B cell (primary cell): ENCODE data around the gene WDR48. TPM values are rescaled to one million over a fixed set of nuclear protein-coding genes. Genes with fewer than 3 reads are reported as not detected.

ENCODE experiments used
- ATAC-seq: fragments of 200-7000 bp; cut with Tn5 transposase; one replicate; pipeline ENCODE4 v1.10.0; 2021; ENCODE audit warnings: low read depth, mild to moderate bottlenecking, moderate number of reproducible peaks, moderate library complexity
- CTCF ChIA-PET: fragments of 350-600 bp; sonication (Branson Sonifier 250); formaldehyde crosslinking; loops from one replicate; lab custom pipeline; 2021; ENCODE audit warnings: antibody characterized with exemption, inconsistent platforms; lab: Charles Lee
- POLR2A ChIA-PET: fragments of 350-600 bp; sonication (Branson Sonifier 250); formaldehyde crosslinking; loops from one replicate; lab custom pipeline; 2021; ENCODE audit warnings: antibody characterized with exemption; lab: Charles Lee
- DNase-seq: peaks from one replicate; pipeline ENCODE4 v3.0.0; 2013
- H2AFZ ChIP-seq: 2 replicates; pipeline ENCODE4 v1.6.1; 2012; ENCODE audit warnings: mild to moderate bottlenecking, low read depth, low read length; ENCODE audit not compliant: insufficient read depth, poor library complexity, severe bottlenecking
- H3K27ac ChIP-seq, 2 donors: 1 replicate in 1 of 2; 2 replicates in 1 of 2; pipeline ENCODE4 v1.5.1; 2012 to 2013; ENCODE audit warnings: low read length in 2 of 2, mild to moderate bottlenecking in 2 of 2, moderate library complexity in 1 of 2
- H3K27me3 ChIP-seq, 4 experiments: fragments of 200-600 bp in 1 of 4; sonication (generic) in 1 of 4; replicated peaks in 1 of 4; 1 replicate in 2 of 4; 2 replicates in 2 of 4; pipeline versions ENCODE4 v1.6.1 to v1.7.0; 2013 to 2016; ENCODE audit warnings: low read length in 3 of 4, mild to moderate bottlenecking in 2 of 4, mixed read lengths in 1 of 4, moderate library complexity in 1 of 4; ENCODE audit not compliant: insufficient read depth in 4 of 4, control insufficient read depth in 3 of 4; ENCODE audit errors: control extremely low read depth in 1 of 4
- H3K36me3 ChIP-seq, 2 experiments: replicated peaks in 1 of 2; 1 replicate in 1 of 2; 2 replicates in 1 of 2; pipeline versions ENCODE4 v1.6.1 to v1.7.1; 2013; ENCODE audit warnings: low read length in 1 of 2; ENCODE audit not compliant: insufficient read depth in 2 of 2, control insufficient read depth in 1 of 2; ENCODE audit errors: control extremely low read depth in 1 of 2, extremely low read depth in 1 of 2
- H3K4me1 ChIP-seq, 2 donors: fragments of 200-600 bp in 1 of 2; sonication (generic) in 1 of 2; 1 replicate in 1 of 2; 2 replicates in 1 of 2; pipeline versions ENCODE4 v1.5.1 to v1.6.1; 2013 to 2017; ENCODE audit warnings: low read length in 2 of 2; ENCODE audit not compliant: control insufficient read depth in 2 of 2, insufficient read depth in 2 of 2
- H3K4me2 ChIP-seq: replicated peaks from 2 replicates; pipeline ENCODE3; 2012; ENCODE audit warnings: mild to moderate bottlenecking, low read depth, low read length; ENCODE audit not compliant: poor library complexity, severe bottlenecking
- H3K4me3 ChIP-seq, 5 experiments: fragments of 200-600 bp in 1 of 5; sonication (generic) in 1 of 5; 1 replicate in 3 of 5; 2 replicates in 2 of 5; pipeline versions ENCODE4 v1.5.1 to v1.7.0; 2011 to 2016; ENCODE audit warnings: low read length in 4 of 5, mild to moderate bottlenecking in 4 of 5, low read depth in 2 of 5, control low read depth in 1 of 5, moderate library complexity in 1 of 5; ENCODE audit not compliant: insufficient read depth in 1 of 5; ENCODE audit errors: control extremely low read depth in 1 of 5, extremely low read depth in 1 of 5
- H3K79me2 ChIP-seq: fragments of 200-600 bp; sonication (generic); one replicate; pipeline ENCODE4 v1.6.0; 2016; ENCODE audit warnings: low read length; ENCODE audit not compliant: control insufficient read depth, insufficient read depth
- H3K9ac ChIP-seq: fragments of 200-600 bp; sonication (generic); 2 replicates; pipeline ENCODE4 v1.6.1; 2017; ENCODE audit warnings: mild to moderate bottlenecking, low read length, moderate library complexity
- H3K9me3 ChIP-seq, 3 donors: one replicate each; pipeline versions ENCODE4 v1.6.1 to v1.7.1; 2013; ENCODE audit warnings: low read length in 2 of 3; ENCODE audit not compliant: control insufficient read depth in 2 of 3, insufficient read depth in 1 of 3; ENCODE audit errors: control extremely low read depth in 1 of 3
- H4K20me1 ChIP-seq: 2 replicates; pipeline ENCODE4 v1.6.0; 2012; ENCODE audit warnings: mild to moderate bottlenecking, low read length; ENCODE audit not compliant: insufficient read depth, control insufficient read depth, poor library complexity, severe bottlenecking
- H3K27ac Mint-ChIP-seq: one replicate; pipeline ENCODE4 v1.8.0; 2021; ENCODE audit warnings: mixed read lengths
- H3K27me3 Mint-ChIP-seq: one replicate; pipeline ENCODE4 v1.8.0; 2021; ENCODE audit warnings: mixed read lengths
- H3K4me1 Mint-ChIP-seq: one replicate; pipeline ENCODE4 v1.8.0; 2021; ENCODE audit warnings: mixed read lengths
- H3K4me3 Mint-ChIP-seq: one replicate; pipeline ENCODE4 v1.8.0; 2021; ENCODE audit warnings: mixed read lengths
- H3K9me3 Mint-ChIP-seq: one replicate; pipeline ENCODE4 v1.8.0; 2022; ENCODE audit warnings: mixed read lengths; ENCODE audit not compliant: insufficient read depth
- EZH2 ChIP-seq: IDR thresholded peaks from 2 replicates; pipeline ENCODE4 v1.6.1; 2012; ENCODE audit warnings: borderline replicate concordance, low read depth, mild to moderate bottlenecking, moderate library complexity, low read length; ENCODE audit not compliant: insufficient read depth, poor library complexity, severe bottlenecking
- WGBS: methylation state at CpG from one replicate; pipeline ENCODE4 v1.1.5; 2013; ENCODE audit warnings: missing lambda C conversion rate; ENCODE audit not compliant: insufficient coverage; 5-methylcytosine and 5-hydroxymethylcytosine counted together
- intact Hi-C: fragments of 100-400 bp; cut with micrococcal nuclease; formaldehyde crosslinking; loops from one replicate; pipeline ENCODE4 v1.10.0; 2022
- polyA plus RNA-seq: library from polyadenylated mRNA; depleted of rRNA; stranded (reverse); fragments of >200 nt; gene quantifications from 2 replicates; pipeline ENCODE4 v1.2.3, GENCODE V29; 2012
- total RNA-seq, 2 donors: library from RNA; stranded (reverse); fragments of 120-200 nt in 1 of 2; gene quantifications; 1 replicate in 1 of 2; 2 replicates in 1 of 2; pipeline versions ENCODE4 v1.2.3 to v1.2.4, GENCODE V29; 2013 to 2022
- TF ChIP-seq, protein P1 (sequence below): fragments of 200-600 bp; IDR thresholded peaks from one replicate; pipeline ENCODE4 v1.8.0; 2022; ENCODE audit warnings: antibody characterized with exemption, mild to moderate bottlenecking

Gene WDR48
- total and polyA plus RNA-seq, 2 donors (not counting 1 experiment from before 2014, with no cell fraction given): 20.8 to 68.6 TPM

DNA sequence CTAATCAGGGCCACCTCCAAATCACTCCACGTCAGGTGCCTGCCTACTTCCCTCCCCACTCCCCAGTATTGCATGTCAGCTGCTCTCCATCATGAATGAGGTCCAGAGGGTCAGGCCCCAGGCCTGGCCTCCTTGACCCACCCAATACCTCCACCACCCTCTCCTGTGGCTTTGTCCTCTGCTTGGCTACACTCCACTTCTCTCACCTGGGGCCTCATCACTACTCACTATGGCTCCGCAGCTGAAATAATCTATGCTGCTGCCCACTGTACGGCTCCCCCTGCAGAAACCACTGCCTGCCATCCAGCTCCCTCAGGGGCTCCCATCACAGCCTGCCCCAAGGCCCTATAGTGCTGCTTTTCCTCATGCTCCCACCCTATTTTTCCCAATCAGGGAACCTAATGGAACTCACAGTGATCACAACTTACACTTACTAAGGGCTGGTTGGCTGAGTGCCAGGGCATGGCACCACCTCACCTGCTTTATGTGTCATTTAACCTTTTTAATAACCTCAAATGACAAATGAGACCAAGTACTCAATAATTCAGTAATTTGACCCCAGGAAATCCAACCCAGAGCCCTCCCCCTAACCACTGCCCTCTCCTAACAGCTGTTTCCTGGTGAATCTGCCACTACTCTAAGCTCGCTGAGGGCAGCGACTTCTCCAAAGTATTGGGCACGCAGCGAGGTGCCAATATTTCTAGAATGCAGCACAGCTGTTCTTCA lies 53.3 kb downstream of the WDR48 start:
- CTCF ChIA-PET: interaction anchor here (0.9 to 5.0 kb wide), 8 partner anchors 14 to 186 kb away, joined by 3 to 44 read pairs (median 15); no protein-coding TSS in a partner anchor
- Histone ChIP-seq H3K9me3 (no peaks in the 10 kb centered on the region), H3K27me3 (no peaks in the 10 kb centered on the region), H3K4me2 (peak overlapping the region; percentile 92), H4K20me1 (peaks cover 33% of the 10 kb centered on the region), H3K9ac (no peak overlapping the region), H3K27ac (peak overlapping the region in 1 of 2 donors; percentile 24), H3K36me3 (peaks cover 0 to 23% of the 10 kb centered on the region in 2 experiments), H3K4me3 (no peak overlapping the region), H3K4me1 (peaks cover 40 to 63% of the 10 kb centered on the region in 2 donors), H2AFZ (no peak overlapping the region), H3K79me2 (peaks cover 52% of the 10 kb centered on the region)
- Mint-ChIP-seq H3K4me3 (peak overlapping the region; percentile 88), H3K4me1 (peaks cover 74% of the 10 kb centered on the region), H3K27ac (peak overlapping the region; percentile 80), H3K27me3 (no peaks in the 10 kb centered on the region), H3K9me3 (no peaks in the 10 kb centered on the region)
- ATAC-seq (no peak), DNase-seq (no peak)
- 81% methylated on average over 3 of the region's 7 CpGs for WGBS
- POLR2A ChIA-PET: interaction anchor here (0.6 to 1.0 kb wide), 2 partner anchors 22 to 51 kb away, joined by 3 to 4 read pairs; no protein-coding TSS in a partner anchor
- no peak for TF ChIP-seq EZH2
- TF ChIP-seq, protein P1, sequence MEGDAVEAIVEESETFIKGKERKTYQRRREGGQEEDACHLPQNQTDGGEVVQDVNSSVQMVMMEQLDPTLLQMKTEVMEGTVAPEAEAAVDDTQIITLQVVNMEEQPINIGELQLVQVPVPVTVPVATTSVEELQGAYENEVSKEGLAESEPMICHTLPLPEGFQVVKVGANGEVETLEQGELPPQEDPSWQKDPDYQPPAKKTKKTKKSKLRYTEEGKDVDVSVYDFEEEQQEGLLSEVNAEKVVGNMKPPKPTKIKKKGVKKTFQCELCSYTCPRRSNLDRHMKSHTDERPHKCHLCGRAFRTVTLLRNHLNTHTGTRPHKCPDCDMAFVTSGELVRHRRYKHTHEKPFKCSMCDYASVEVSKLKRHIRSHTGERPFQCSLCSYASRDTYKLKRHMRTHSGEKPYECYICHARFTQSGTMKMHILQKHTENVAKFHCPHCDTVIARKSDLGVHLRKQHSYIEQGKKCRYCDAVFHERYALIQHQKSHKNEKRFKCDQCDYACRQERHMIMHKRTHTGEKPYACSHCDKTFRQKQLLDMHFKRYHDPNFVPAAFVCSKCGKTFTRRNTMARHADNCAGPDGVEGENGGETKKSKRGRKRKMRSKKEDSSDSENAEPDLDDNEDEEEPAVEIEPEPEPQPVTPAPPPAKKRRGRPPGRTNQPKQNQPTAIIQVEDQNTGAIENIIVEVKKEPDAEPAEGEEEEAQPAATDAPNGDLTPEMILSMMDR: no peak
- intact Hi-C loops: loop anchor here (5.0 to 10.0 kb wide), 3 partner anchors 62 to 970 kb away; partner anchors contain the start of genes ACAA1, MYD88 and SLC25A38

GRCh38 chr3:39105687-39106063 lies 53.9 kb downstream of the WDR48 start:
- Mint-ChIP-seq H3K4me3 (peak overlapping the region; percentile 88), H3K27me3 (no peaks in the 10 kb centered on the region), H3K9me3 (no peaks in the 10 kb centered on the region), H3K4me1 (peaks cover 77% of the 10 kb centered on the region), H3K27ac (peak overlapping the region; percentile 80)
- 80% methylated on average over 3 of the region's 3 CpGs for WGBS
- H3K9ac ChIP-seq: no peak overlapping the region
- no peak overlapping the region for H3K4me3 ChIP-seq
- peaks cover 0 to 23% of the 10 kb centered on the region in 2 experiments for H3K36me3 ChIP-seq
- no peak for ATAC-seq
- no peak overlapping the region for H2AFZ ChIP-seq
- no peaks in the 10 kb centered on the region for H3K27me3 ChIP-seq
- ChIA-PET POLR2A (interaction anchor here (0.6 kb wide), 1 partner anchor 50 kb away, joined by 4 read pairs; no protein-coding TSS in a partner anchor), CTCF (interaction anchor here (0.7 to 5.0 kb wide), 7 partner anchors 14 to 186 kb away, joined by 3 to 44 read pairs (median 20); no protein-coding TSS in a partner anchor)
- TF ChIP-seq, protein P1: no peak
- no peak for TF ChIP-seq EZH2
- intact Hi-C loops: loop anchor here (5.0 to 10.0 kb wide), 2 partner anchors 277 to 971 kb away; partner anchors contain the start of genes ACAA1, MYD88 and SLC25A38
- H3K4me2 ChIP-seq: peak overlapping the region; percentile 92
- H3K9me3 ChIP-seq: no peaks in the 10 kb centered on the region
- peaks cover 46% of the 10 kb centered on the region for H3K79me2 ChIP-seq
- no peak for DNase-seq
- peaks cover 41 to 64% of the 10 kb centered on the region in 2 donors for H3K4me1 ChIP-seq
- H4K20me1 ChIP-seq: peaks cover 30% of the 10 kb centered on the region
- peak overlapping the region in 1 of 2 donors; percentile 88 for H3K27ac ChIP-seq
